Inflammatory macrophage treated with lipopolysaccharide for 4 hours (primary cell): Measurements from ENCODE around the gene LTF.
A peak's percentile ranks its signal among the peaks of the same experiment; 100 is the strongest.
"Not testable (repeated sequence)": the region's sequence is repeated elsewhere in the genome, so short reads cannot be mapped to it uniquely, and the experiment has no call there.

Experiments
- DNase-seq: peaks from one replicate; pipeline ENCODE4 v3.0.0-alpha.2; 2020

LTF gene

GRCh38 chr3:46464326-46465195, at the start of gene LTF:
Gene LTF (minus strand): TSS chr3:46464905. CDS start chr3:46464867, 38 bp downstream.
- DNase-seq, result no peak

GRCh38 chr3:46512191-46512749, 47.6 kb upstream of the LTF start:
- no peak for DNase-seq

- no peak for DNase-seq
Observed at GRCh38 chr3:46509661-46510187, 45.0 kb upstream of the LTF start.

GRCh38 chr3:46508850-46509591, 44.3 kb upstream of the LTF start:
- no peak for DNase-seq

GRCh38 chr3:46506526-46506925, 41.8 kb upstream of the LTF start:
- DNase-seq, result no peak

- no peak for DNase-seq
Observed at GRCh38 chr3:46505953-46506352, 41.2 kb upstream of the LTF start.

GRCh38 chr3:46504789-46505188, 40.1 kb upstream of the LTF start:
- peak; percentile 36 for DNase-seq

- no peak for DNase-seq
Observed at GRCh38 chr3:46503200-46503874, 38.6 kb upstream of the LTF start.

GRCh38 chr3:46501702-46502101, 37.0 kb upstream of the LTF start:
- DNase-seq, result no peak

DNA sequence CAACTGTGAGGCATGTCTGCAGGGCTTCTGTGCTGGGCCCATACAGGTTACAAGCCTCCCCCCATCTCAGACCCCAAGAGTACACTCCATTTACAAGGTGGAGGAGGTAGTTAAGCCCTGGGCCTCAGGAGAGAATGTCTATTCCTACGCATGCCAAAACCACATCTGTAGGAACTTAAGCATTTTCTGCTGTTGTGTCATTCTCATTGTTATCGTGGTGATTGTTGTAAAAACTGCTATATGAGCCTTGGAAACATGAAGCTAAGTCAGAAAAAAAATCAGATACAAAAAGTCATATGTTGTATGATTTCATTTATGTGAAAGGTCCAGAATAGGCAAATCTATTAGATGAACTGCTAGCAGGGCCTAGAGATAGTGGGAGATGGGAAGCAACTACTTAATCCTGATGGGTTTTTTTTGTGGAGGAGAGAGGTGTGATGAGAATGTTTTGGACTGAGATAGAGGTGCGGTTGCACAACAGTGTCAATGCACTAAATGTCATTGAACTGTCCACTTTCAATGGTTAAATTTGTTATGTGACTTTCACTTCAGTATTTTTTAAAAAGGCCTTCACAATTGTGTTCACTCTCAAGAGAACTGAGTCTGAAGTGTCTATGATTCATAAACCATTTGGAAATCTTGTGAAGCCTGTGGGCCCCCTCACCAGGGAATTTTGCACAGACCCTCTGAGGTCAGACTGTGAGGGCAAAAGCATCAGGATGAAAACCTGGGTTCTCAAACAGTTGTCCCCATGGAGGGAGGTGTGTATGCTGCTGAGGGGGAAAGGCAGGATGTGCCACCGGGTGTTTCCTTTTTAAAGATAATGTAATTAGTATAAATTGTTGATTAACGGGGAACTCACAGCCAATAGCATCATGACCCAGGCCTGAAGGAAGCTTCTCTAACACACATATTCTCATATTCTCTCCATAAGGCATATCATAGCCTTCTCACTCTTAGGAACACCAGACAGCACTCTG, 36.2 kb upstream of the LTF start:
- DNase-seq, result peak; percentile 27

GRCh38 chr3:46498916-46499519, 34.3 kb upstream of the LTF start:
- no peak for DNase-seq

DNA sequence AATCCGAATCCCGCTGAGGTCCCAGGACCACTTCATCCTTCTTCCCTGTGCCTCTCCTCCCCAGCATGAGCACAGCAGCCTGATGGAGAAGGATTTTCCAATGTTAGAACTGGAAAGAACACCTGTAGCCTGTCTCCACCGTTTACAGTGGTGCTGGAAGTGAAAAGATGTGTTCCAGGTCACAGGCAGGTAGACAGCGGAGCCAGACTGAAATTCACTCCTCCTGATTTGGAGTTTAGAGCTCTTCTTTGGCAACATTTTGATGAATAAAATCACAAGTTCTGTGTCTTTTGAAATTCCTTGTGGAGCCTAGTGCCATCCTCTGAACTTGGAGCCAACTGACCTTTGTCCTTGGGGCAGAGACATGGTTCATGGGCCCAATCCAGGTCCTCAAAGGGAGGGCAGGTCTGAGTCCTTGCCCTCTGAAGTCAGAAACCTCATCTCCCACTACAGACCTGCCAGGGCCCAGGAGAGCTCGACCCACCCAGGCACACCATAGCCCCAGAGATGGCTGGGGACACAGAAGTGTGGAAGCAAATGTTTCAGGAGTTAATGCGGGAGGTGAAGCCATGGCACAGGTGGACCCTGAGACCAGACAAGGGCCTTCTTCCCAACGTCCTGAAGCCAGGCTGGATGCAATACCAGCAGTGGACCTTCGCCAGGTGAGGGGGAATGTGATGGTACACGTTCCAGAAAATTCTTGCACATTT, 33.0 kb upstream of the LTF start, which contains the start of gene RTP3:
RTP3 (plus strand) TSS at position 421 of the 710 bp plus-strand sequence; CDS start at position 508, 87 bp downstream.
- DNase-seq, result no peak

DNA sequence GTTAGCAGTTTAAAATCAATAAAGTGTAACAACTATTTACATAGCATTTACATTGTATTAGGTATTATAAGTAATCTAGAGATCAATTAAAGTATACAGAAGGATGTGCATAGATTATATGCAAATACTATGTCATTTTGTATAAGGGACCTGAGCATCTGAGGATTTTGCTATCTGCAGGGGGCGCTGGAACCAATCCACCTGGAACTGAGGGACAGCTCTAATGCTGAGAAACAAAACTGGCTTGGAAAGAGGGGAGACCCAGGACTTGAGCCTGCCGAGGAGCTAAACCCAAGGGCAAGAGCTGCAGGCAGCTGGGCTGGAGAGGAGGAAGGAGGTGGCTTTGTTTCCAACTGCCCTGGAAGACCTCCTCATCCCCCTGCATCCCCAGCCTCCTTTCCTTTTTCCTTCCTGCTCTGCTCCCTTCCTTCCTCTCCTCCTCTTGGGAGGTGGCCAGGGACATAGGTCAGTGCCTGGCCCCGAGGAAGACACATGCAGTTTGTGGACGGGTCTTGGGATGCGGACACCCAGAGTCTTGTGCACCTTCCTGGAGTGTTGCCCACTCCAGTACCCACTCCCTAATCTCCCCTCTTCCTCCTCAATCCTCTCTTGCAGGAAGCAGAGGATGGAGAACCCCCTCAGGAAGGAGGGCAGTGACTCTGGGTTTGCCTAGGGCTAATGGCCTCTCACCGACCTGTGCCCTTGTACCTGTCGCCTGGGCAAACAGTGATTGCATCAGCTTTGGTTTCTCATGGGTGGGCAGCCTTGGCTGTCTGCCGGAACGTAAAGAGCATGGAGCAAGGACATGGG, 32.2 kb upstream of the LTF start:
- peak; percentile 20 for DNase-seq

DNA sequence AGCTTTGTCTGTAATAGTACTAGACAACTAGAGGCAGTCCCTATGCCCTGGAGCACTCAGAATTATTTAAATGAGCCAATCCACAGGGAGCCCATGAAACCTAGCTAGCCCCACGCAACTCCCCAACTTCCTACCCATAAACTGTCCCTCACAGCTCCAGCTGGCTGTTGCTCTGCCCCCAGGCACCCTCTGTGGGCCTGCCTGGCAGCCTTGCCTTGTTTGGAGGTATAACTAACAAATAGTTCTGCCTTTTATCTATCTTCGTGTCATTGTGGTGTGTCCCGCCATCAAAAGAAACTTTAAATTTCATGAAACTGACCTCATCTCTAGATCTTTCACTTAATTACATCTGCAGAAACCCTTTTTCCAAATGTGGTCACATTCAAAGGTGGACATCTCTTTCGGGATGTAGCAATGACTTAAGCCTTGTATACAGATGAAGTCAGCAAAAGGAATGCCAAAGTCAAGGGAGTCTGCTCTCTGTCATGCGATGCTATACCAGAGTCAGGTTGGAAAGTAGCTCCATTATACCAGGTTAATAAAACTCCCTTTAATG, 31.3 kb upstream of the LTF start:
- DNase-seq, result no peak

- DNase-seq, result not testable (repeated sequence)
Observed at GRCh38 chr3:46494491-46494890, 29.8 kb upstream of the LTF start.

GRCh38 chr3:46492890-46493547, 28.3 kb upstream of the LTF start:
- no peak for DNase-seq

- no peak for DNase-seq
Observed at GRCh38 chr3:46491089-46492070, 26.7 kb upstream of the LTF start.
